Breast epithelium (tissue), 3 donors: ENCODE data around the gene LNX1.

Source experiments
- CTCF ChIP-seq, 3 donors: fragments of 450-650 bp; IDR thresholded peaks; one replicate each; pipeline ENCODE4 v1.5.1; 2016 to 2017; ENCODE audit warnings: antibody characterized with exemption in 3 of 3, mild to moderate bottlenecking in 3 of 3, moderate library complexity in 3 of 3
- POLR2A ChIP-seq: fragments of 450-650 bp; IDR thresholded peaks from one replicate; pipeline ENCODE4 v1.6.1; 2016; ENCODE audit warnings: antibody characterized with exemption, mild to moderate bottlenecking, moderate library complexity
- POLR2AphosphoS5 ChIP-seq, 3 donors: sonication (generic); formaldehyde crosslinking; IDR thresholded peaks; one replicate each; pipeline ENCODE4 v1.6.1; 2017; ENCODE audit warnings: antibody characterized with exemption in 3 of 3

DNA sequence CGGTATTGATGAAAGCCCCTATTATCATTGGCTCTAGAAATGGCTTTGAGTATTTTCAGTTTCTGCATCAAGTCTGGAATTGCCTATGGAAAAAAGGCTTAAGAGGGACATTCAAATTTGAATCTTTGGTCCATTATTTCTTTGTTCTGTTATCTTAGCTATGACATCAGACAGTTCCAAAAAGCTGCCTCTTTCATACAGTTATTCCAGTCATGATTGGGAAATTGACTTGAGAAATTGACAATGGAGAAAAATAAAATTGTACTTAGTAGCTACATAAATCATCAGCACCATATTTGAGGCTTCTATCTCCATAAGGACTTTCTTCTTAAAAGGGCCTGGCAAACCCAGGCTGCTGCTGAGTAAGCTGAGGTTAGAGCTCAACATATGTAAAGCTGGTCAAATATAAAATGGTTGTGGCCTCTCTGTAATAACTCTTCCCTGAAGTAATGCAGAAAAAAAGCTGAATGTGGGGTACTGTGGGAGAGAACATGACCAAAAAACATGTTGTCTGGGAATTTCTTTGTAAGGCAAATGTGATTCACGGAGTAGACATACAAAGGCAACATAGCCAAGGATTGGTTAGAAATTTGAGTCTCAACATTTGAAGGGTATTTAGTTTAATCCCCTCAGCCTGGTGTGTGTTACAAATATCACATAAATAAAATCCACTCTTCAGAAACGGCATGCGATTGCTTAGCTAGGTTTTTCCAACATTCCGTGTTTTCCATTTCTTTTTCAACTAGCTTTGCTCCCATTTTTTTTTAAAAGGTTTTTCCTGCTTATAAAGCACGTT, 100.9 kb downstream of the LNX1 start:
- TF ChIP-seq CTCF (IDR thresholded peaks at IDR 0.05), result no peak
- no peak for TF ChIP-seq POLR2A
- no peak for TF ChIP-seq POLR2AphosphoS5 (IDR thresholded peaks at IDR 0.05)
